Measurements from ENCODE around the gene ATMIN. TPM values are rescaled to one million over a fixed set of nuclear protein-coding genes. Genes with fewer than 3 reads are reported as not detected.

Gene ATMIN
- total RNA-seq, 1 donor from 2014 or later, result 95.0 TPM

DNA sequence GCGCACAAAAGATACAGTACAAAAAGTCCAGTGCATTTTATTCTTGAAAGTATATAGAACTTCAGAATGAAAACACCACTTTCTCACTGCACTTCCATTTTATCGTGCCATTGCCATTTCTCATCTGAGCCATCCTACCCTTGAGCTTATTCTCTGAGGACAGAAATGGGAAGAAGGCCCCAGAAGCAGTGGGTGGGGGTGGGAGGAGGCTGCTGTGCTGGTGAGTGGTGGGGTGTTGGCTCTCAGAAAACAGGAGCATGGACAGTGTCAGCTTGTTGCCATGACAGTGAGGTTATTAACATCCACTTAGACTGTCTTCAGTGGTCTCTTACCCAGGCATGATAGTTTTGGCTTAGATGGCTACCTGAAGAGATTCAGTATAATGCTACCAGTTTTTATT is 4.5 kb downstream of the ATMIN start:
- no peak for TF ChIP-seq EZH2phosphoT487 (IDR thresholded peaks at IDR 0.05)
- no peak for TF ChIP-seq CTCF (IDR thresholded peaks at IDR 0.05)
- no peak for TF ChIP-seq EZH2 (IDR thresholded peaks at IDR 0.05)
- no peaks in the 10 kb centered on the region for H3K27me3 ChIP-seq
- H2AFZ ChIP-seq (replicated peaks), result no peak overlapping the region
- Mint-ChIP-seq H3K27ac (no peak overlapping the region), H3K36me3 (peaks cover 52% of the 10 kb centered on the region), H3K4me1 (peaks cover 41% of the 10 kb centered on the region), H3K27me3 (ENCODE audit: insufficient read depth, low read depth) (peaks cover 4% of the 10 kb centered on the region), H3K4me3 (no peak overlapping the region), H3K9me3 (no peaks in the 10 kb centered on the region)
- H3K79me2 ChIP-seq (ENCODE audit: low read depth), result peaks cover 64% of the 10 kb centered on the region
- H3K4me3 ChIP-seq, result peak overlapping the region; percentile 18
- peak overlapping the region; percentile 61 for H3K4me2 ChIP-seq
- peaks cover 77% of the 10 kb centered on the region for H4K20me1 ChIP-seq (ENCODE audit: low read depth)
- H3K36me3 ChIP-seq, result peaks cover 17% of the 10 kb centered on the region
- peak; percentile 3 for DNase-seq (ENCODE audit: low spot score)
- H3K27ac ChIP-seq, result peak overlapping the region; percentile 20
- peaks cover 37% of the 10 kb centered on the region for H3K4me1 ChIP-seq
- H3K9ac ChIP-seq, result no peak overlapping the region
- H3F3A ChIP-seq (ENCODE audit: low read depth), result peaks cover 28% of the 10 kb centered on the region
- H3K9me3 ChIP-seq (ENCODE audit: low read depth), result peaks cover 1% of the 10 kb centered on the region

- peaks cover 2% of the 10 kb centered on the region for H3K27me3 Mint-ChIP-seq (ENCODE audit: insufficient read depth, low read depth)
- Histone ChIP-seq H3K9me3 (ENCODE audit: low read depth) (no peaks in the 10 kb centered on the region), H3K27me3 (no peaks in the 10 kb centered on the region), H3K27ac (peak overlapping the region; percentile 80), H3K9ac (peak overlapping the region; percentile 29), H2AFZ (replicated peaks) (no peak overlapping the region), H3K36me3 (peaks cover 21% of the 10 kb centered on the region), H3K79me2 (ENCODE audit: low read depth) (peaks cover 64% of the 10 kb centered on the region), H3K4me3 (peak overlapping the region; percentile 18), H3F3A (ENCODE audit: low read depth) (peaks cover 32% of the 10 kb centered on the region), H3K4me1 (peaks cover 37% of the 10 kb centered on the region), H4K20me1 (ENCODE audit: low read depth) (peaks cover 82% of the 10 kb centered on the region), H3K4me2 (peak overlapping the region; percentile 61)
- H3K4me1 Mint-ChIP-seq, result peaks cover 39% of the 10 kb centered on the region
- H3K36me3 Mint-ChIP-seq, result peaks cover 56% of the 10 kb centered on the region
- peak overlapping the region; percentile 34 for H3K27ac Mint-ChIP-seq
- TF ChIP-seq EZH2 (IDR thresholded peaks at IDR 0.05), result no peak
- TF ChIP-seq EZH2phosphoT487 (IDR thresholded peaks at IDR 0.05), result peak; percentile 79
- no peaks in the 10 kb centered on the region for H3K9me3 Mint-ChIP-seq
- DNase-seq (ENCODE audit: low spot score), result peak; percentile 76
- H3K4me3 Mint-ChIP-seq, result no peak overlapping the region
Observed at GRCh38 chr16:81040842-81041241, 5.2 kb downstream of the ATMIN start.

DNA sequence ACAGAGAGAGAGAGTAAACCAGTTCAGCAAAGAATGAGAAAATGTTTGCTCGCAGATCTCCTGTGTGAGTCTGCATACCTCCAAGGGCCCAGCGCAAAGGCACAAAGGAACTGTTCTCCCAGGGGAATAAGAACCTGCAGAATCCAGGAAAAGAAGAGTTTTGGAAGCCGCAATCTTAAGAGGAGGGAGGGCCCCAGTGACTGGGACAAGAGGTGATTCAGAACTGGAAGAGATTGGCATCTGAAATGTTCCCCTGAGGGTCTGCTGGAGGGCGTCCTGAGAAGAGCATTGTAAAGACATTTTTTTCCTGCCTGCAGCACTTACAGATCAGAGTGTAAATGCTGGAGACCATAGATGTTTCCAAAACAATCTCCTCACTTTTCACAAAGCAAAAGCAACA is 6.1 kb downstream of the ATMIN start:
- H3K9ac ChIP-seq, result no peak overlapping the region
- Mint-ChIP-seq H3K27ac (no peak overlapping the region), H3K27me3 (ENCODE audit: insufficient read depth, low read depth) (peaks cover 2% of the 10 kb centered on the region), H3K4me3 (no peak overlapping the region), H3K4me1 (peaks cover 36% of the 10 kb centered on the region), H3K9me3 (no peaks in the 10 kb centered on the region), H3K36me3 (peaks cover 54% of the 10 kb centered on the region)
- peaks cover 56% of the 10 kb centered on the region for H3K79me2 ChIP-seq (ENCODE audit: low read depth)
- peaks cover 77% of the 10 kb centered on the region for H4K20me1 ChIP-seq (ENCODE audit: low read depth)
- H3K27ac ChIP-seq, result peak overlapping the region; percentile 80
- no peak overlapping the region for H2AFZ ChIP-seq (replicated peaks)
- peak; percentile 5 for DNase-seq (ENCODE audit: low spot score)
- no peak for TF ChIP-seq EZH2 (IDR thresholded peaks at IDR 0.05)
- TF ChIP-seq EZH2phosphoT487 (IDR thresholded peaks at IDR 0.05), result no peak
- no peak for TF ChIP-seq CTCF (IDR thresholded peaks at IDR 0.05)
- H3F3A ChIP-seq (ENCODE audit: low read depth), result peaks cover 32% of the 10 kb centered on the region
- H3K27me3 ChIP-seq, result no peaks in the 10 kb centered on the region
- peaks cover 21% of the 10 kb centered on the region for H3K36me3 ChIP-seq
- no peaks in the 10 kb centered on the region for H3K9me3 ChIP-seq (ENCODE audit: low read depth)
- H3K4me2 ChIP-seq, result peak overlapping the region; percentile 61
- no peak overlapping the region for H3K4me3 ChIP-seq
- H3K4me1 ChIP-seq, result peaks cover 37% of the 10 kb centered on the region

DNA sequence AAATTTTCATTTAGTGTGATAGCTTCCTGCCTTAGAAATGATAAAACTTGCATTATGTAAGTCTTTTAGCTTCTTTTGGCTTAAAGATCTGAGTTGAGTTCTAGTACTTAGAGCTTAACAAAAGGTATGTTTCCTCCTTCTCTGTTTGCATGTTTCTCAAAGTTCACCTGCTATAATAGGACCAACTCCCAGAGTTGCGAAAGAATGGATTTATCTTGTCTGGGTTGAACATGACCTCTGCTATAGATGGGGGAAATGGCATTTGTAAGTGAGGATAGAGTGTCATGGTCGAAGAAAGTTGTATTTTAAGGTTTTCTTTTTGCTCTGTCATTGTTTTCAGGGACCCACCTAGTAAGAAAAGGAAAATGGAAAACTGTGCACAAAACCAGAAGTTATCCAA is 7.2 kb downstream of the ATMIN start:
- H3F3A ChIP-seq (ENCODE audit: low read depth), result peaks cover 32% of the 10 kb centered on the region

More for the DNA sequence above, 7.2 kb downstream of the ATMIN start:
- peaks cover 21% of the 10 kb centered on the region for H3K36me3 ChIP-seq
- H3K27me3 ChIP-seq, result no peaks in the 10 kb centered on the region
- peaks cover 30% of the 10 kb centered on the region for H3K4me1 ChIP-seq
- Mint-ChIP-seq H3K4me3 (no peak overlapping the region), H3K4me1 (peaks cover 28% of the 10 kb centered on the region), H3K36me3 (peaks cover 50% of the 10 kb centered on the region), H3K27me3 (ENCODE audit: insufficient read depth, low read depth) (peaks cover 5% of the 10 kb centered on the region), H3K9me3 (peaks cover 4% of the 10 kb centered on the region), H3K27ac (no peak overlapping the region)
- H4K20me1 ChIP-seq (ENCODE audit: low read depth), result peaks cover 66% of the 10 kb centered on the region
- DNase-seq (ENCODE audit: low spot score), result no peak
- no peak overlapping the region for H3K9ac ChIP-seq
- H3K9me3 ChIP-seq (ENCODE audit: low read depth), result no peaks in the 10 kb centered on the region
- H3K4me3 ChIP-seq, result no peak overlapping the region
- H3K27ac ChIP-seq, result no peak overlapping the region
- H3K4me2 ChIP-seq, result no peak overlapping the region
- no peak overlapping the region for H2AFZ ChIP-seq (replicated peaks)
- TF ChIP-seq CTCF (IDR thresholded peaks at IDR 0.05) (no peak), EZH2phosphoT487 (IDR thresholded peaks at IDR 0.05) (no peak), EZH2 (IDR thresholded peaks at IDR 0.05) (no peak)
- peaks cover 45% of the 10 kb centered on the region for H3K79me2 ChIP-seq (ENCODE audit: low read depth)

All from neural progenitor cell (in vitro differentiated cells).